ENCODE data around the gene FASN. TPM values are rescaled to one million over a fixed set of nuclear protein-coding genes. Genes with fewer than 3 reads are reported as not detected.

Gene FASN
- total RNA-seq, 1 experiment from 2014 or later = 956 TPM

GRCh38 chr17:82107341-82107860, 9.4 kb upstream of the FASN start:
- intact Hi-C loops (cut with micrococcal nuclease; ENCODE audit: unreplicated experiment) = loop anchor here (10.0 kb wide), 1 partner anchor 127 kb away; no protein-coding TSS in a partner anchor
- CTCF ChIA-PET = interaction anchor here (1.3 kb wide), 1 partner anchor 47 kb away, joined by 3 read pairs; no protein-coding TSS in a partner anchor

More at GRCh38 chr17:82107341-82107860, 9.4 kb upstream of the FASN start:
- POLR2A ChIA-PET = no interaction called here
- Histone ChIP-seq H3K4me3 (ENCODE audit: low read depth in 2 of 2, low read length in 2 of 2) (no peak overlapping the region), H3K27ac (ENCODE audit: low read length) (peak overlapping the region; percentile 97), H3K36me3 (ENCODE audit: control insufficient read depth, insufficient read depth, low read length) (no peaks in the 10 kb centered on the region), H3K4me1 (ENCODE audit: control insufficient read depth, insufficient read depth, low read length) (peaks cover 56% of the 10 kb centered on the region), H3K9me3 (ENCODE audit: control insufficient read depth, insufficient read depth, low read depth, low read length) (no peaks in the 10 kb centered on the region), H3K27me3 (ENCODE audit: control insufficient read depth, insufficient read depth, low read length) (no peaks in the 10 kb centered on the region)
- ATAC-seq (peak; percentile 4; the same call in 1 of the 2 replicates), DNase-seq (ENCODE audit: low read depth, low spot score) (no peak)
- TF ChIP-seq TCF7L2 (IDR thresholded peaks at IDR 0.05; ENCODE audit: low read depth, low read length) (no peak), CTCF (IDR thresholded peaks at IDR 0.05) (no peak), SIN3A (IDR thresholded peaks at IDR 0.05; ENCODE audit: borderline replicate concordance, insufficient read depth, low read depth, low read length) (no peak), REST (IDR thresholded peaks at IDR 0.05; ENCODE audit: insufficient read depth in 1 of 2, low read depth in 2 of 2, low read length in 1 of 2) (no peak), POLR2AphosphoS5 (IDR thresholded peaks at IDR 0.05; ENCODE audit: low read depth, low read length) (no peak)
- no TSS peak for BruUV-seq (replicated peaks)
- in situ Hi-C loops (cut with HindIII; ENCODE audit: low pct_unique_long_range_greater_than_20kb, low sequenced_read_pairs) = no loop called here

Measured in Panc1 (cell line).